Subcutaneous abdominal adipose tissue (tissue), 5 donors: ENCODE results near the gene SBK3.
A peak's percentile ranks its signal among the peaks of the same experiment; 100 is the strongest.

ENCODE experiments used
- H3K27ac ChIP-seq: one replicate; pipeline ENCODE4 v1.7.0; 2013; ENCODE audit warnings: low read depth, mild to moderate bottlenecking, inconsistent platforms, low read length, moderate library complexity
- H3K27me3 ChIP-seq, 5 donors: one replicate each; pipeline ENCODE4 v1.7.0; 2013; ENCODE audit warnings: low read length in 5 of 5, inconsistent platforms in 1 of 5; ENCODE audit not compliant: control insufficient read depth in 5 of 5, insufficient read depth in 4 of 5
- H3K36me3 ChIP-seq, 5 donors: one replicate each; pipeline ENCODE4 v1.7.0; 2013; ENCODE audit warnings: low read length in 5 of 5; ENCODE audit not compliant: control insufficient read depth in 5 of 5, insufficient read depth in 5 of 5
- H3K4me1 ChIP-seq, 5 donors: one replicate each; pipeline ENCODE4 v1.7.0; 2013; ENCODE audit warnings: low read length in 5 of 5, mild to moderate bottlenecking in 3 of 5, moderate library complexity in 1 of 5; ENCODE audit not compliant: control insufficient read depth in 5 of 5, insufficient read depth in 5 of 5
- H3K4me3 ChIP-seq, 5 donors: one replicate each; pipeline ENCODE4 v1.7.0; 2013; ENCODE audit warnings: low read length in 5 of 5, low read depth in 1 of 5
- H3K9ac ChIP-seq, 5 donors: one replicate each; pipeline ENCODE4 v1.7.0; 2013; ENCODE audit warnings: low read length in 5 of 5, mild to moderate bottlenecking in 4 of 5, moderate library complexity in 3 of 5
- H3K9me3 ChIP-seq, 5 donors: one replicate each; pipeline ENCODE4 v1.7.0; 2013; ENCODE audit warnings: low read length in 5 of 5; ENCODE audit not compliant: control insufficient read depth in 5 of 5
- donor health status: healthy.
- donor health status: healthy.
- donor health status: healthy.
- donor health status: healthy.
- donor health status: healthy.

SBK3 gene

DNA sequence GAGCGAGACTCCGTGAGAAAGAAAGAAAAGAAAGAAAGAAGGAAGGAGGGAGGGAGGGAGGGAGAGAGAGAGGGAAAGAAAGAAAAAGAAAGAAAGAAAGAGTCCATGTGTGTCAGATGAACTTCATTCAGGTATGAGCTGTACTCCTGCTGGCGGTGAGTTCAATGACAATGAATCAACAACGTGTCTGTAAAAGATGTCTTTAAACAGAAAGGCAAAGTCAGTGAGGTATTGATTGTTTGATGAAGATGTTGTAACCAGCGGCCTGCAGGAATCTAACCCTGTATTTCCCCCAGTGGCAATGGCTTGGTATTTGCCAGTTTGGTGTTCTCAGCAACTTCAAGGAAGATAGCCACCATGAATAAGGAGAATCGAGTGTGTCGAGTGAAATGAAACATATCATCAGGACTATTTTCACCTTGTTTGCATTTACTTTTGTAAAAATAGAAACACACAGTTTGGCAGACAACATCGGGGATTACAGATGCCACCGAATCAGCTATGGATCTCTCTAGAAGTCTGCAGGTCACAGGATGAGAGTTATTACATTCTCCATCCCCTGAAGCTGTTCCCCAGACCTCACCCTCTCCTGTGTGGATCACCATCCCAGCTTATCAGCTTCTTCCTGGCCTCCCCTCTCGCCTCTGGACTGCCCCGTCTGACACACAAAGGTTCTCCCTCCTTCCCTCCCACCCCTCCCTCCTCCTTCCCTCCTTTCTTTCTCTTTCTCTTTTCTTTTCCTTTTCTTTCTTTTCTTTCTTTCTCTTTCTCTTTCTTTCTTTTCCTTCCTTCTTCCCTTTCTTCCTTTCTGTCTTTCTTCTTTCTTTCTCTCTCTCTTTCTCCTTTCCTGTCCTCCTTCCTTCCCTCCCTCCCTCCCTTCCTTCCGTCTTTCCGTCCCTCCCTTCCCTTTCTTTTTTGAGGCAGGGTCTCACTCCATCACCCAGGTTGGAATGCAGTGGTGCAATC lies 8.2 kb upstream of the SBK3 start:
- Histone ChIP-seq H3K27ac (no peak overlapping the region), H3K27me3 (peaks cover 0 to 9% (median 6%) of the 10 kb centered on the region in 5 donors), H3K4me1 (peaks cover 0 to 13% (median 3%) of the 10 kb centered on the region in 5 donors), H3K4me3 (no peak overlapping the region), H3K36me3 (no peaks in the 10 kb centered on the region), H3K9ac (no peak overlapping the region), H3K9me3 (no peaks in the 10 kb centered on the region)

DNA sequence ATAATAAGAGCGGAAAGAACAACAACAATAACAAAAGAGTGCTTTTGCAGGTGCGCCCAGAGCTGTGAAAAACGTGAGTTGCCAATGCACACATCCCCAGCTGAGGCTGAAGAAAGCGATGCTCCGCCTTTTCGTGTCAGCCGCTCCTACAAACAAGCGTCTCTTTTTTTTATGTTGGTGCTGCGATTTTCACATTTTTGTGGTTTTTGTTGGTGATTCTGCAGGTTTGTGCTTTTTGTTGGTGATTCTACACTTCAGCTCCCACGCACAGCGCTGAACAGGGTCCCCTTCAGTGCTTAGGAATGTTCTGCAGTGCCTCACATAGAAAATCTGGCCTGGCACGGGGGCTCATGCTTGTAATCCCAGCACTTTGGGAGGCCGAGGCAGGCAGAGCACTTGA lies 7.3 kb upstream of the SBK3 start:
- Histone ChIP-seq H3K4me1 (peaks cover 0 to 20% (median 6%) of the 10 kb centered on the region in 5 donors), H3K9me3 (no peaks in the 10 kb centered on the region), H3K4me3 (no peak overlapping the region), H3K36me3 (no peaks in the 10 kb centered on the region), H3K27me3 (peaks cover 0 to 9% (median 6%) of the 10 kb centered on the region in 5 donors), H3K27ac (no peak overlapping the region), H3K9ac (no peak overlapping the region)

DNA sequence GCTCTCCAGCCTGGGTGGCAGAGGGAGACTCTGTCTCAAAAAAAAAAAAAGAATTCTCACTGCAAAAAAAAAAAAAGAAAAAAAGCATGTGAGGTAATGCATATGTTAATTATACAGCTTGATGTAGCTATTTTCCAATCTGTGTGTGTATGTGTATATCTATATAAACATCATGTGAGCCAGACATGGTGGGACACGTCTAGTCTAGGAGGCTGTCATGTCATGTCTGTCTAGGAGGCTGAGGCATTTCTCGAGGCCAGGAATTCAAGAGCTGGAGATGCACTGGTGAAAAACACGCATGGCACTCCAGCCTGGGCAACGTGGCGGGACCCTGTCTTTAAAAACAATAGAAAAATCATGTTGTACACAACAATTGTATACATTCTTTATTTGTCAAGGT lies 6.9 kb upstream of the SBK3 start:
- peaks cover 0 to 9% (median 6%) of the 10 kb centered on the region in 5 donors for H3K27me3 ChIP-seq
- no peak overlapping the region for H3K27ac ChIP-seq
- no peaks in the 10 kb centered on the region for H3K36me3 ChIP-seq
- H3K4me3 ChIP-seq = no peak overlapping the region
- H3K9ac ChIP-seq = no peak overlapping the region
- no peaks in the 10 kb centered on the region for H3K9me3 ChIP-seq
- H3K4me1 ChIP-seq = peaks cover 0 to 24% (median 10%) of the 10 kb centered on the region in 5 donors

DNA sequence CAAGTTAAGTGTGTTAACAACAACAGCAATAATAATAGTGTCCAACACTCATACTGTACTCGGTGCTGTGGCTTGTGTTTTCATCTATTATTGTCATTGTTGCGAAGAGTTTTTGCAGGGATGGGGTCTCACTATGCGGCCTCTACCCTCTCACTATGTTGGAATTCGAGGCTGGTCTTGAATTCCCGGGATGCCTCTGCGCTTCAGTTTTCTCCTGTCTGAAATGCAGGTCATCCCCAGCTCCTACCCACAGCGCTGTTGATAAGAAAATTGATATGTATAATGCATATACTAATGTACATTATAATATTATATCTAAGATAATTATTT lies 4.9 kb upstream of the SBK3 start:
- Histone ChIP-seq H3K27me3 (peaks cover 0 to 9% (median 6%) of the 10 kb centered on the region in 5 donors), H3K9me3 (no peaks in the 10 kb centered on the region), H3K4me1 (peaks cover 4 to 43% (median 25%) of the 10 kb centered on the region in 5 donors), H3K27ac (no peak overlapping the region), H3K4me3 (peak overlapping the region in 2 of 5 donors; percentile 48 to 59), H3K36me3 (no peaks in the 10 kb centered on the region), H3K9ac (peak overlapping the region in 1 of 5 donors; percentile 63)

DNA sequence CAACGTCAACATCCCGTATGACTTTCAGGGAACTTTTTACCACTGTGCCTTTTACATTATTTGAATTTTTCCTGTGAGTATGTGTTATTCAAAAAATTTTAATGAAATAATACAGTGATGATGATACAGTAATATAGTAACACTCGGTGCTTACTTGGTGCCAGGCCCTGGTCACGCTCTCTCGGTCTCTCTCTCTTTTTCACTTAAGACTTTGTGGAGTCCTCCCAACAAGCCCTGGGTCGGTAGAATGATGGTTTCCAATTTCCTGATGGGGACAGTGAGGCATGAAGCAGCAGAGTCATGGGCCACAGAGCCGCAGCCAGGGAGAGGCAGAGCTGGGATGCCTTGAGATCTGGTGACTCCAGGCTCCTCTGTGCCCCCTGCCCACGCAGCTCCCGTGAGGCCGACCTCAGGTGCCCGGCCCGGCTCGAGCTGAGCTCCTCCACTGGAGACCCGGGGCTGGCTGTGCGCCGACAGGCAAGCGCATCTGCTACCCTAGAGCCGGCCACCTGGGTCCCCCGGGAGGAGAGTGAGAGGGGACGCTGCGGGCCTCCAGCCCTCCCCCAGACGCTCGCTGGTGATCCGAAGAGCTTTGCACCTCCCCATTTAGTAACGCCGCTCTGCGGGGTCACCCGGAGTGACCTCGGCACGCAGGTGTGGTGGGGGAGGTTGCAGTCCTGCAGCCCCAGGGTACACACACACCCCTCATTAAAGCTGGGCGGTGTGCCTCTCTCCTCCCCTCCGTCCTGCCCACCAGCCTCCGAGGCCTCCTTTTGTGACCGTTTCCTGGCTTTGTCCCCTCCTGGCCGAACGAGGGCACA lies 4.4 kb upstream of the SBK3 start:
- H3K9me3 ChIP-seq = no peaks in the 10 kb centered on the region
- peak overlapping the region in 3 of 5 donors; percentile 51 to 63 (median 52) for H3K9ac ChIP-seq
- H3K27ac ChIP-seq = peak overlapping the region; percentile 84
- H3K36me3 ChIP-seq = no peaks in the 10 kb centered on the region
- peak overlapping the region in 3 of 5 donors; percentile 48 to 59 (median 50) for H3K4me3 ChIP-seq
- H3K27me3 ChIP-seq = peaks cover 0 to 9% (median 6%) of the 10 kb centered on the region in 5 donors
- peaks cover 4 to 45% (median 28%) of the 10 kb centered on the region in 5 donors for H3K4me1 ChIP-seq

DNA sequence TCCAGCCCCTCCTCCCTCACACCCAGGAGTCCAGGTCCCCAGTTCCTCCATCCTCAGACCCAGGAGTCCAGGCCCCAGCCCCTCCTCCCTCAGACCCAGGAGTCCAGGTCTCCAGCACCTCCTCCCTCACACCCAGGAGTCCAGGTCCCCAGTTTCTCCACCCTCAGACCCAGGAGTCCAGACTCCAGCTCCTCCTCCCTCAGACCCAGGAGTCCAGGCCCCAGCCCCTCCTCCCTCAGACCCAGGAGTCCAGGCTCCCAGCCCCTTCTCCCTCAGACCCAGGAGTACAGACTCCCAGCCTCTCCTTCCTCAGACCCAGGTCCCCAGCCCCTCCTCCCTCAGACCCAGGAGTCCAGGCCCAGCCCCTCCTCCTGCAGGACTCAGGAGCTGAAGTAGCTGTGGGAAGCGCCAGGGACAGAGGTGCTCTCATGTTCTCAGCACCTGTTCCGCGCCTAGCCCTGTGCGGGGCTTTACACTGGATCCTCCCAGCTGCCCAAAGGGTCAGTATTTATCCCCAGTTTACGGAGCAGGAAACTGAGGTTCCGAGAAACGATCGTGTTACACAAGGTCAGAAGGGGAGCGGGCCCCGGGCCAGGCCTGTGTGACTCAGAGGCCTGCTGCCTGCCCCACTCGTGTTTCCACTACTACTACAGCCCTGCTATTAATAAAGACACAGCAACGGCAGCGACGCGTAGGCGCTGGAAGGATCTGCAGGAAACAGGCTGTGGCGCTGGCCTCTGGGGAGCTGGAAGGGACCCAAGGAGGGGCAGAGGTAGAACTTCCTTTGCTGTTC lies 1.7 kb upstream of the SBK3 start:
- Histone ChIP-seq H3K9ac (peak overlapping the region; percentile 14 to 73 (median 48)), H3K27ac (peak overlapping the region; percentile 94), H3K4me3 (peak overlapping the region in 3 of 5 donors; percentile 17 to 37 (median 18)), H3K4me1 (peaks cover 4 to 45% (median 28%) of the 10 kb centered on the region in 5 donors), H3K9me3 (no peaks in the 10 kb centered on the region), H3K27me3 (peaks cover 0 to 9% (median 6%) of the 10 kb centered on the region in 5 donors), H3K36me3 (no peaks in the 10 kb centered on the region)

DNA sequence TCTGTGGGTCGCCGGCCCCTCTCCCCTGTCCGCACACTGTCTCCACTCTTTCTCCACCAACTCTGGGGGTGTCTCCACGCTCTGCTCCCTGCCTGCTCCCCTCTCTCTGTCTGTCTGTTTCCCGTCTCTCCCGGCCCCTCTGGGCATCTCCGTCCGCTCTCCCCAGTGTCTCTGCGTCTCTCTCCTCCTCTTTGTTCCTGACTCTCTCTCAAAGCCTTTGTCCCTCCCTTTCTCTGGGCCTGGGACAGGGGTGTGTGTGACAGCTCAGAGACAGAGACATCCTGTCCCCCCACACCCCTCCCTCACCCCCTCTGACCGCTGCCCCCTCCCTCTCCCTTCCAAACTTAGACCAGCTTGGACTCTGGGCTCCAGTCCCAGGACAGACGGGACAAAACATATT lies 668 bp upstream of the SBK3 start:
- Histone ChIP-seq H3K4me3 (peak overlapping the region in 2 of 5 donors; percentile 26 to 31), H3K4me1 (peaks cover 4 to 45% (median 28%) of the 10 kb centered on the region in 5 donors), H3K9ac (peak overlapping the region in 2 of 5 donors; percentile 48 to 73), H3K27me3 (peaks cover 0 to 9% (median 6%) of the 10 kb centered on the region in 5 donors), H3K9me3 (no peaks in the 10 kb centered on the region), H3K27ac (peak overlapping the region; percentile 94), H3K36me3 (no peaks in the 10 kb centered on the region)

DNA sequence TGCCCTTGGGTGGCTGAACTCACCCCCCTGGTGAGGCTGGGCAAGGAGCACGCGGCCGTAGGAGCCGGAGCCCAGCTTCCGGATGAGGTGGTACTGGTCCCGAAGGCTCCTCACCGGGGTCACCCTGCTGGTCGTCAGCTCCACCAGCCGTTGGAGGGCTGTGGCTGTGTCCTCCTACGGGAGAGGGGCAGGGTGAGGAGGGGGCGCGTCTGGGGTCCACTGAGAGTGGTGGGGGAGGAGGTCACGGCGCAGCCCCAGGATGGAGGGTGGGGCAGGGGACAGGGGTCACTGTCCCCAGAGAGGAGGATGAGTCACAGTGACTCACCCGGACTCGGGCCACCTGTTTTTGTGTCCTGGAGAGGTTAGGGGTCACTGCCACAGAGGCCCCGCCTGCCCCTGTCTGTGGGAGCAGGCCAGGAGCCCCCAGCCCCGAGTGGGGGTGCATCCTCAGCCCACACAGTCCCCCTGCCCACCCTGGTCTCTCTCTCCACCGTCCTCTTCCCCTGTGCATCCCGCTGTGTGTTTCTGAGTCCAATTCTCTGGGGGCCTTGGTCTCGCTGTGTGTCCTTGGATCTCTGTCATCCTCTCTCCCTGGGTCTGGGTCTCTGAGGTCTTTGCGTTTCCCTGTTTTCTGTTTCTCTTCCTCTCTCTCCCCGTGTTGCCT lies 435 bp downstream of the SBK3 start:
- no peak overlapping the region for H3K9ac ChIP-seq
- H3K36me3 ChIP-seq = no peaks in the 10 kb centered on the region
- H3K9me3 ChIP-seq = no peaks in the 10 kb centered on the region
- H3K27ac ChIP-seq = no peak overlapping the region
- no peak overlapping the region for H3K4me3 ChIP-seq
- H3K27me3 ChIP-seq = peaks cover 0 to 6% (median 3%) of the 10 kb centered on the region in 5 donors
- H3K4me1 ChIP-seq = peaks cover 4 to 41% (median 28%) of the 10 kb centered on the region in 5 donors

DNA sequence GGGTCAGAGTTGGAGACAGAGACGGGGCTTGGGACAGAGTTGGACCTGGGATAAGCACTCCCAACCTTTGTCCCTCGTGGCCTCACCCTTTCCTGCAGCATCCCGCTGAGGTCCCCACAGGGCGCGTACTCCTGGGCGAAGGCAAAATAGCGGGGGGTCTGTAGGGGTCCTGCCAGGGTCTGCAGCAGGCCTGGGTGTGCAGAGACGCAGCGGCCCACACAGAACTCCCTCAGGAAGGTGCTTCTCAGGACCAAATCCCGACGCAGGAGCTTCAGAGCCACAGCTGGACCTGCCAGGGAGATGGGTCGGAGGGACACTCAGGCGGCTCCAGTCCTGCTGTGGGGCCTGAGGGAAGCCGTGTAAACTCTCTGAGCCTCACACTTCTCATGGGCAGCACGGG lies 1.3 kb downstream of the SBK3 start:
- Histone ChIP-seq H3K9me3 (no peaks in the 10 kb centered on the region), H3K36me3 (no peaks in the 10 kb centered on the region), H3K27me3 (peaks cover 0 to 2% (median 0%) of the 10 kb centered on the region in 5 donors), H3K9ac (no peak overlapping the region), H3K4me3 (no peak overlapping the region), H3K4me1 (peaks cover 4 to 35% (median 25%) of the 10 kb centered on the region in 5 donors), H3K27ac (no peak overlapping the region)
